Stimulated activated effector memory CD8-positive, alpha-beta T cell treated with anti-CD3 and anti-CD28 coated beads, Interleukin-12 subunit alpha, Interleukin-12 subunit beta, amount 100 ng/mL, for 72 hours (primary cell): ENCODE measurements around the gene AGPAT3.

Source experiments
- ATAC-seq: fragments of 150-1000 bp; cut with Tn5 transposase; 2 replicates; pipeline ENCODE4 v1.10.0; 2021
- DNase-seq, 2 donors: peaks; one replicate each; pipeline ENCODE4 v3.0.0; 2021 to 2022; ENCODE audit warnings: low spot score in 2 of 2
- H3K27ac Mint-ChIP-seq: one replicate; pipeline ENCODE4 v1.8.0; 2022; ENCODE audit warnings: mild to moderate bottlenecking, mixed read lengths
- H3K36me3 Mint-ChIP-seq: one replicate; pipeline ENCODE4 v1.8.0; 2022; ENCODE audit warnings: mild to moderate bottlenecking, mixed read lengths
- H3K4me1 Mint-ChIP-seq: one replicate; pipeline ENCODE4 v1.8.0; 2022; ENCODE audit warnings: mixed read lengths
- H3K4me3 Mint-ChIP-seq: one replicate; pipeline ENCODE4 v1.8.0; 2022; ENCODE audit warnings: mild to moderate bottlenecking, mixed read lengths
- H3K9me3 Mint-ChIP-seq: one replicate; pipeline ENCODE4 v1.8.0; 2022; ENCODE audit warnings: mixed read lengths

AGPAT3 gene

GRCh38 chr21:44011579-44012473 lies 146.8 kb downstream of the AGPAT3 start, which contains the start of gene TRAPPC10:
Gene TRAPPC10, plus strand, starts transcription at chr21:44012309. Its CDS starts 185 bp downstream, at chr21:44012494.
- DNase-seq (peak; percentile 77 to 90), ATAC-seq (peak; percentile 85)
- peak within 1 kb of the TSS; percentile 89 for H3K4me3 Mint-ChIP-seq
- peaks cover 32% of the 10 kb centered on the region for H3K36me3 Mint-ChIP-seq
- H3K9me3 Mint-ChIP-seq: no peaks in the 10 kb centered on the region
- peak within 1 kb of the TSS; percentile 92 for H3K27ac Mint-ChIP-seq
- H3K4me1 Mint-ChIP-seq: peaks cover 50% of the 10 kb centered on the region

DNA sequence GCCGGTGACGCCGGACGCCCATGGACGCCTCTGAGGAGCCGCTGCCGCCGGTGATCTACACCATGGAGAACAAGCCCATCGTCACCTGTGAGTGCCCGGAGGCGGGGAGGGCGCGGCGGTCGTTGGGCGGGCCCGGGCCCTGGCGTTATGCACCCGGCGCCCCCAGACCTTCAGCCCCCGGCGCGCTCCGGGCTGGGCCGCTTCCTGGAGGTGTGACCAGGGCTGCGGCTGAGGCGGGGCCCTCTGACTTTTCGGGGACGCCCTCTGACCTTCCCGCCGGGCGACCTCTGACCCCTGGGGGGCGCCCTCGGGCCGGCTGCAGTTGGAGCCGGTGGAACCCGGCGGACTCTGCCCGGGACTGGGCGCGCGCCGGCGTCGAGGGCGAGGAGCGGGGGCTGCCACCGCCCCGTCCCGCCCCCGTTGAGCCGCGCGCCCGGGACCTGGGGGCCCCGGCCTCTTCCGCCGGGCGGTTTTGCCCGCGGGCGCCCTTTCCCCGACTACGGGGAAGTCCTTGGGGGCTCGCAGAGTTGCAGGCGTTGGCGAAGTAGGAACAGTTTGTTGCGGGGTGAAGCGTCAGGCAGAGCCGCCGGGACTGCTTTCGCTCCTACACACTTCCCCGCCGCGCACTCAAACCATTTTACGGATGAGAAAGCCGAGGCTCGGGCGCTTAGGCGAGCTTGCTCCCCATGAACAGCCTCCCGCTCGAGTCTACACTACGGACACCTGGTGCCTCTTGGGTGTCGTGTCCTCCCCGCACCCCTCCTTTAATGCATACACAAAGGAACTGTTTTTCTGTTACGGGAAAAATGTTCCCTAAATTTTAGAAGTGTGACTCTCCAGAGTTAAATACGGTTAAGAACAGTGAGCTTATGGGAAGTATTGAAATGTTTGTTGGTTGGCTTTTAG lies 147.7 kb downstream of the AGPAT3 start:
- peak overlapping the region; percentile 89 for H3K4me3 Mint-ChIP-seq
- ATAC-seq (peak; percentile 85), DNase-seq (peak; percentile 86 to 94)
- H3K27ac Mint-ChIP-seq: peak overlapping the region; percentile 91
- H3K4me1 Mint-ChIP-seq: peaks cover 59% of the 10 kb centered on the region
- peaks cover 37% of the 10 kb centered on the region for H3K36me3 Mint-ChIP-seq
- H3K9me3 Mint-ChIP-seq: no peaks in the 10 kb centered on the region

DNA sequence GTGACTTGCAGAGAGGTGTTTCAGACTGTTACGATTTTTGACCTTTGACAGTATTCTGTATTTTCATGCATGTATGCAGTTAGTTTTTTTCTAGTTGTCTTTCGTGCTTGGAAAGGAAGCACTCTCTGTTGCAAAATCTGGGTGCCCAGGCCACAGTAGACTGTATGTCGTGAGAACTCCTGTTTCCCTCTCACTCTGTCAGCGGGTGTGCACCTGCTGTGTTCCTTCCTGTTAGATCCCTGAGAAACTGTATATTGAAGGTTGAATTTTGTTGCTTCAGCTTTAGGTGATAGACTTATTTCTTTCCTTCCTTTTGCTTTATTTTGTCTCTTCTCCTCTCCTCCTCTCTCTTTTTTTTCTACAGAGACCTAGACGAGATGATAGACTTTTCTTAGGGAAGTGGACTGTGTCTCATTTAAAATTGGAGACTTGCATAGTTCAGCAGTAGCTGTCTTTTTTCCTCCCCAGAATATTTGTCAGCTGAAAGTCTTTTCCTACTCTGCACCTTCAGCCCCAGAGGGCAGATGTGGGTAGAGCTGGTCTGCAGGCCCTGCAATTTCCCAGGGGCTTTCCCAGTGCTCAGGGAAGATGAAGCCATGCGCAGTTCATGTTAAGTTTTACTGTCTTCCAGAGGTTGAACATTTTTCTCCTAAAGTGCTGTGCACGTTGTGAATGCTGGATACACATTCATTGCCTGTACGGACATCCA lies 148.5 kb downstream of the AGPAT3 start:
- Mint-ChIP-seq H3K4me3 (peak overlapping the region; percentile 89), H3K4me1 (peaks cover 64% of the 10 kb centered on the region), H3K9me3 (no peaks in the 10 kb centered on the region), H3K36me3 (peaks cover 45% of the 10 kb centered on the region), H3K27ac (peak overlapping the region; percentile 91)
- DNase-seq: no peak
- ATAC-seq: no peak

DNA sequence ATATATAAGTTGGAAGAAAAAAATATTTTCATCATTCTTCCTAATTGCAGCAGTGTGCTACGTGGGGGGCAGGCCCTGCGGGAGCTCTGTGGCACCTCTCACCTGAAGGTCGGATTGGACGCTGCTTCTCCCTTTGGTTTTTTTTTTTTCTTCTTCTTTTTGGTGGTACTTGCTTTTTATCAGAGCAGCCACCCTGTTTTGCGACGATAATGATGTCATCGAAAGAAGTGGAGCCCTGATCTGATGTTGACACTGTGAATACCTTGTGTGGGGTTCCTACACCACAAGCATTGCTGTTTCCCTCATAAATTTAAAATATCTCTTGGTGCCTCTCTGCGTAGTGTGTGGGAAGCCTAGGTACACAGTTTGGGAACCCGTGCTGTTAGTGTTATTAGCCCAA lies 152.6 kb downstream of the AGPAT3 start:
- ATAC-seq (no peak), DNase-seq (no peak)
- peaks cover 87% of the 10 kb centered on the region for H3K4me1 Mint-ChIP-seq
- H3K27ac Mint-ChIP-seq: no peak overlapping the region
- H3K4me3 Mint-ChIP-seq: peak overlapping the region; percentile 7
- no peaks in the 10 kb centered on the region for H3K9me3 Mint-ChIP-seq
- H3K36me3 Mint-ChIP-seq: peaks cover 49% of the 10 kb centered on the region

DNA sequence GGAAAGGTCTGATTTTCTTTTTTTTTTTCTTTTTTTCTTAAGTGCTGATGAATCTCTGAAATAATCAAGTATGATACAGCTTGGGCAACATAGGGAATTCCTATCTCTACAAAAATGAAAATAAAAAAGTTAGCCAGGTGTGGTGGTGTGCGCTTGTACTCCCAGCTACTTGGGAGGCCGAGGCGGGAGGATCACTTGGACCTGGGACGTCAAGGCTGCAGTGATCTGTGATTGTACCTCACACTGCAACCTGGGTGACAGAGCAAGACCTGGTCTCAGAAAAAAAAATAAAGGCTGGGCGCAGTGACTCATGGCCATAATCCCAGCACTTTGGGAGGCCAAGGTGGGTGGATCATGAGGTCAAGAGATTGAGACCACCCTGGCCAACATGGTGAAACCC lies 153.1 kb downstream of the AGPAT3 start:
- Mint-ChIP-seq H3K4me3 (peak overlapping the region; percentile 7), H3K36me3 (peaks cover 50% of the 10 kb centered on the region), H3K27ac (no peak overlapping the region), H3K9me3 (no peaks in the 10 kb centered on the region), H3K4me1 (peaks cover 87% of the 10 kb centered on the region)
- DNase-seq: no peak
- ATAC-seq: no peak

DNA sequence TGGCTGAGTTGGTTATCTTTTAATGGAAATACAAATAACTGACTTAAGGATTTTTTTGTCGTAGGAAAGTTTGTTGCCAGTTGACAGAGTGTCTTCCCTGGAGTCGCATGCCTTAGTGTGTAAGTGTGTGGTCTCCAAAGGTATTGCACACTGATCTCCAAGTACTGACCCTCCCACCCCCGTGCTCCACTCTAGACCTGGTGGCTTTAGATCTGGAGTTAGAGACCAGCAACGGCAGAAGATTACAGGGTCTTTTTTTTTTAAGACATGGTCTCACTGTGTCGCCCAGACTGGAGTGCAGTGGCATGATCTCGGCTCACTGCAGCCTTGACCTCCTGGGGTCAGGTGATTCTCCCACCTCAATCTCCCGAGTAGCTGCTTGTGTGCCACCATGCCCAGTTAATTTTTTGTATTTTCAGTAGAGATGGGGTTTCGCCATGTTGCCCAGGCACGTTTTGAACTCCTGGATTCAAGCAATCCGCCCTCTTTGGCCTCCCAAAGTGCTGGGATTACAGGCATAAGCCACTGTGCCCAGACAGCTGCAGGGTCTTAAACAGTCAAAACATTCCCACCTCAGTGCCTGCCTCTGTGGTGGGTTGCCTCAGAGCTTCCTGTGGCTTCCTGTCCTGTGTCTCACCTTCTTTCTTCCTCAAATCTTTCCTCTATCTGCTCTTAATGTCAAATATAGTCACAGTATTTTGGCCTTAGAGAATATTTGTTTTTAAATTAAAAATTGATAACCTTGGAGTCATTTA lies 154.0 kb downstream of the AGPAT3 start:
- Mint-ChIP-seq H3K4me1 (peaks cover 83% of the 10 kb centered on the region), H3K27ac (peak overlapping the region; percentile 85), H3K9me3 (no peaks in the 10 kb centered on the region), H3K36me3 (peaks cover 46% of the 10 kb centered on the region), H3K4me3 (peak overlapping the region; percentile 34)
- peak; percentile 83 for ATAC-seq
- no peak for DNase-seq

GRCh38 chr21:44019568-44019958 lies 154.5 kb downstream of the AGPAT3 start:
- H3K27ac Mint-ChIP-seq: peak overlapping the region; percentile 85
- H3K4me1 Mint-ChIP-seq: peaks cover 83% of the 10 kb centered on the region
- DNase-seq (no peak), ATAC-seq (no peak)
- H3K4me3 Mint-ChIP-seq: peak overlapping the region; percentile 34
- peaks cover 40% of the 10 kb centered on the region for H3K36me3 Mint-ChIP-seq
- H3K9me3 Mint-ChIP-seq: no peaks in the 10 kb centered on the region

GRCh38 chr21:44020551-44020950 lies 155.5 kb downstream of the AGPAT3 start:
- Mint-ChIP-seq H3K36me3 (peaks cover 39% of the 10 kb centered on the region), H3K9me3 (no peaks in the 10 kb centered on the region), H3K4me1 (peaks cover 84% of the 10 kb centered on the region), H3K27ac (peak overlapping the region; percentile 60), H3K4me3 (no peak overlapping the region)
- ATAC-seq: no peak
- DNase-seq: no peak

DNA sequence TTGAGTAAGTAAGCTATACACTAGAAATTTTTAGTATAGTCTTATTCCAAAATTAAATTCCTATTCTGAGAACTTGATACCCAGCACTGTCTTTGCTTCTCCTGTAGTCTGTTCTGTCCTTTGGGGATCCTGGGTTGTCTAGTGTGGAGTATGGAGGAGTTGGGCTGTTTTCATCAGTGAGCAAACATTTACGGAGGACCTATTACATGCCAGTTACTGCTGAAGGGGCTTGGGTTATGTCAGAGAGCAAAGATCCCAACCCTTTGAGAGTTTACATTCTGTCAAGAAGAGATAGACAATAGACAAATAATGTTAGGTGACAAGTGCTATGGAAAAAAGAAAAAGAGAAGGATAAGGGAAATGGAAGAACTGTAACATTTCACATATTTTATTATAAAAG lies 156.0 kb downstream of the AGPAT3 start:
- H3K4me1 Mint-ChIP-seq: peaks cover 84% of the 10 kb centered on the region
- no peak for DNase-seq
- H3K4me3 Mint-ChIP-seq: no peak overlapping the region
- peaks cover 39% of the 10 kb centered on the region for H3K36me3 Mint-ChIP-seq
- no peaks in the 10 kb centered on the region for H3K9me3 Mint-ChIP-seq
- peak overlapping the region; percentile 60 for H3K27ac Mint-ChIP-seq
- no peak for ATAC-seq

GRCh38 chr21:44024257-44024656 lies 159.2 kb downstream of the AGPAT3 start:
- H3K4me3 Mint-ChIP-seq: no peak overlapping the region
- H3K27ac Mint-ChIP-seq: peak overlapping the region; percentile 29
- H3K4me1 Mint-ChIP-seq: peaks cover 70% of the 10 kb centered on the region
- DNase-seq: no peak
- peaks cover 33% of the 10 kb centered on the region for H3K36me3 Mint-ChIP-seq
- no peaks in the 10 kb centered on the region for H3K9me3 Mint-ChIP-seq
- ATAC-seq: peak; percentile 63

DNA sequence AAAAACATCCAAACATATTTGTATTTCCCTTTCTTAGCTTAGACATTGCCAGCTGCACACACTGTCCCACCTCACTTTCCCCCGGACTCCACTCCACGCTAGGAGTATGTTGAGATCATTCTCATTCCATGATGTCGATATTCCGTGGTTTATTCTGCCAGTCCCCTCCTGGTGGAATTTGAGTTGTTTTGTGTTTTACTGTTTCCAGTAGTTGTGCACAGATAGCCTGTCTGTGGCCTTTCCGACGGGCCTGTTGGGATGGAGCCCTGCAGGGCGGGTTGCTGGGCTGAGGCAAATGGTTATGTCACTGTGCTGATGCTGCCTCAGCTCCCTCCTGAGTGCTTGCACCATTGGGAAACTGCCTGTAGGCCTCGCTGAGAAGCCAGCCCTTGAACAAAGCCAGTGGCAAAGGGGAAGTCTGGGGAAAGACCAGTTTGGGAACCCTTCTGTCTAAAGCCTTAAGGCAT lies 159.9 kb downstream of the AGPAT3 start:
- Mint-ChIP-seq H3K9me3 (no peaks in the 10 kb centered on the region), H3K4me1 (peaks cover 70% of the 10 kb centered on the region), H3K27ac (peak overlapping the region; percentile 75), H3K4me3 (peak overlapping the region; percentile 31), H3K36me3 (peaks cover 29% of the 10 kb centered on the region)
- no peak for ATAC-seq
- no peak for DNase-seq

GRCh38 chr21:44027607-44028286 lies 162.7 kb downstream of the AGPAT3 start:
- Mint-ChIP-seq H3K36me3 (peaks cover 40% of the 10 kb centered on the region), H3K4me3 (no peak overlapping the region), H3K4me1 (peaks cover 56% of the 10 kb centered on the region), H3K9me3 (no peaks in the 10 kb centered on the region), H3K27ac (peak overlapping the region; percentile 77)
- DNase-seq: no peak
- no peak for ATAC-seq

- Mint-ChIP-seq H3K4me1 (peaks cover 54% of the 10 kb centered on the region), H3K27ac (peak overlapping the region; percentile 77), H3K4me3 (no peak overlapping the region), H3K36me3 (peaks cover 40% of the 10 kb centered on the region), H3K9me3 (no peaks in the 10 kb centered on the region)
- DNase-seq (no peak), ATAC-seq (no peak)
These were observed 163.2 kb downstream of the AGPAT3 start for GRCh38 chr21:44028287-44028659.
